HepG2 (cell line): ENCODE data around the gene TSHZ2. TPM values are rescaled to one million over a fixed set of nuclear protein-coding genes. Genes with fewer than 3 reads are reported as not detected.

Experiments used
- ATF1 ChIP-seq: IDR thresholded peaks from 2 replicates; pipeline ENCODE4 v1.6.1; 2016; ENCODE audit warnings: mild to moderate bottlenecking, control low read depth
- CEBPG ChIP-seq: IDR thresholded peaks from 2 replicates; pipeline ENCODE4 v1.6.1; 2016
- MED13 ChIP-seq: sonication (generic); formaldehyde crosslinking; IDR thresholded peaks from 2 replicates; pipeline ENCODE4 v1.5.0; 2020; ENCODE audit warnings: missing genetic modification reagents
- NPAS2 ChIP-seq: sonication (generic); formaldehyde crosslinking; IDR thresholded peaks from 2 replicates; pipeline ENCODE4 v1.8.0; 2022; ENCODE audit warnings: mild to moderate bottlenecking, missing genetic modification reagents, borderline replicate concordance
- SOX13 ChIP-seq, 3 experiments: fragments of 450-650 bp in 1 of 3; sonication (generic) in 1 of 3; formaldehyde crosslinking in 1 of 3; IDR thresholded peaks in 2 of 3; conservative IDR thresholded peaks in 1 of 3; 2 replicates each; pipeline versions ENCODE4 v1.5.0 to v1.6.1; 2016 to 2020; ENCODE audit warnings: antibody characterized with exemption in 1 of 3, mild to moderate bottlenecking in 1 of 3, missing compliant biosample characterization in 1 of 3, missing genetic modification reagents in 1 of 3, moderate library complexity in 1 of 3
- ZBTB20 ChIP-seq: sonication (generic); formaldehyde crosslinking; IDR thresholded peaks from 2 replicates; pipeline ENCODE4 v1.8.1; 2023; ENCODE audit warnings: missing genetic modification reagents, low read depth, mild to moderate bottlenecking, borderline replicate concordance
- ZNF30 ChIP-seq: sonication (generic); formaldehyde crosslinking; IDR thresholded peaks from 2 replicates; pipeline ENCODE4 v1.5.0; 2020; ENCODE audit warnings: mild to moderate bottlenecking, missing genetic modification reagents
- ZNF563 ChIP-seq: sonication (generic); formaldehyde crosslinking; IDR thresholded peaks from 2 replicates; pipeline ENCODE4 v1.8.0; 2022; ENCODE audit warnings: mild to moderate bottlenecking, moderate library complexity, missing genetic modification reagents
- ZNF629 ChIP-seq: sonication (generic); formaldehyde crosslinking; conservative IDR thresholded peaks from 2 replicates; pipeline ENCODE4 v1.5.0; 2020; ENCODE audit warnings: missing genetic modification reagents
- ZNF703 ChIP-seq: sonication (generic); formaldehyde crosslinking; IDR thresholded peaks from 2 replicates; pipeline ENCODE4 v1.5.1; 2020; ENCODE audit warnings: missing genetic modification reagents, mild to moderate bottlenecking, moderate library complexity, borderline replicate concordance
- ZNF878 ChIP-seq: sonication (generic); formaldehyde crosslinking; IDR thresholded peaks from 2 replicates; pipeline ENCODE4 v1.8.1; 2023; ENCODE audit warnings: mild to moderate bottlenecking, missing genetic modification reagents, moderate library complexity
- polyA plus RNA-seq, 8 experiments: library from polyadenylated mRNA; depleted of rRNA in 3 of 8; stranded (reverse) in 7 of 8; unstranded in 1 of 8; fragments of >200 nt; fragmentation: Illumina TruSeq in 4 of 8; extraction: Trizol in 4 of 8; gene quantifications; 2 replicates each; pipeline versions ENCODE4 v1.2.1 to v1.2.3, GENCODE V29; 2011 to 2016; ENCODE audit warnings: low read depth in 4 of 8, missing spikeins in 1 of 8, mixed read lengths in 1 of 8; ENCODE audit not compliant: insufficient read depth in 1 of 8
- total RNA-seq, 5 experiments: library from RNA; depleted of rRNA; stranded (reverse); fragments of >200 nt; fragmentation: Illumina TruSeq; extraction: Trizol; gene quantifications; 2 replicates each; pipeline ENCODE4 v1.2.3, GENCODE V29; 2016; ENCODE audit warnings: low read depth in 1 of 5
- TF ChIP-seq, protein P1 (sequence below): sonication (generic); formaldehyde crosslinking; IDR thresholded peaks from 2 replicates; pipeline ENCODE4 v1.8.0; 2022; ENCODE audit warnings: mild to moderate bottlenecking, missing genetic modification reagents
- TF ChIP-seq, protein P2 (sequence below): sonication (generic); formaldehyde crosslinking; IDR thresholded peaks from 2 replicates; pipeline ENCODE4 v1.5.0; 2020; ENCODE audit warnings: mild to moderate bottlenecking, missing genetic modification reagents, borderline replicate concordance
- TF ChIP-seq, protein P3 (sequence below): sonication (generic); formaldehyde crosslinking; IDR thresholded peaks from 2 replicates; pipeline ENCODE4 v1.4.0; 2020; ENCODE audit warnings: missing genetic modification reagents, borderline replicate concordance
- TF ChIP-seq, protein P4 (sequence below): sonication (generic); formaldehyde crosslinking; IDR thresholded peaks from 2 replicates; pipeline ENCODE4 v1.4.0; 2020; ENCODE audit warnings: missing genetic modification reagents

TSHZ2 gene
- total and polyA plus RNA-seq, 2 of the 13 experiments (the other 11 are each of a cell fraction or from before 2014, with no cell fraction given) = 0.01 TPM; not detected in 1

DNA sequence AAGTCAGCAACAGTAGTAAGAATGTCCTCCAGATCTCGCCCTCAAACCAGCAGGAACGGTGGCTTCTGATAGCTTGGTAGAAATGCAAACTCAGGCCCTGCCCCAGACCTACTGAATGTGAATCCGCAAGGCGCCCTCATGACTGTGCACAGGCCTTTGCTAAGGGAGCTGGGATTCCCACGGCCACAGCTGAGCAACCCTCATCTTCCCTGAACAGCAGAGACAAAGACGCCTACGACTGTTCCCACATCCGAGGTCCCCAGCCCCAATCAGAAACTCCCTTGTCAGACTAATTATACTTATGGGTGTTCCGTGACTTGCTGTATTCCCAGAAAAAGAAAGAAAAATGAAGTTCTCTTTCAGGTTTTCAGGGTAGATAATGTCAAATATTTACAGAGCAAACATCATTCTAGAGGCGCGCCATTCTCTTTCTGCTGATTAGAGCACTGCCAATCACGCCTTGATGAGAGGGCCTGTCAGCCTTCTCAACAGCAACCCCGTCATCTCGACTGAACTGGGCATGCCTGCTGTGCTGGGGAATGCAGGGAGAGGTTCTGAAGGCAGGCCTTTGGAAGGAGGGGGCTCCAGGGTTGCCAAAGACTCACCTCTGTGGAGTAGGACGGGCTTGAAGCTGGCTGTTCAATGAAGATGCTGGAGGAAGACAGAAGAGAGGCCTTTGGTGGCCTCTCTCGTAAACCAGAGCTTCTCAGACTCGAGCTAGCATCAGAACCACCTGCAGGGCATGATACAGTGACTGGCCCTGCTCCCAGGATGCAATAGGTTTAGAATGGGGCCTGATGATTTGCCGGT lies 541.5 kb downstream of the TSHZ2 start (continued):
- TF ChIP-seq, protein P1, sequence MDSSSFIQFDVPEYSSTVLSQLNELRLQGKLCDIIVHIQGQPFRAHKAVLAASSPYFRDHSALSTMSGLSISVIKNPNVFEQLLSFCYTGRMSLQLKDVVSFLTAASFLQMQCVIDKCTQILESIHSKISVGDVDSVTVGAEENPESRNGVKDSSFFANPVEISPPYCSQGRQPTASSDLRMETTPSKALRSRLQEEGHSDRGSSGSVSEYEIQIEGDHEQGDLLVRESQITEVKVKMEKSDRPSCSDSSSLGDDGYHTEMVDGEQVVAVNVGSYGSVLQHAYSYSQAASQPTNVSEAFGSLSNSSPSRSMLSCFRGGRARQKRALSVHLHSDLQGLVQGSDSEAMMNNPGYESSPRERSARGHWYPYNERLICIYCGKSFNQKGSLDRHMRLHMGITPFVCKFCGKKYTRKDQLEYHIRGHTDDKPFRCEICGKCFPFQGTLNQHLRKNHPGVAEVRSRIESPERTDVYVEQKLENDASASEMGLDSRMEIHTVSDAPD = no peak
- TF ChIP-seq, protein P2, sequence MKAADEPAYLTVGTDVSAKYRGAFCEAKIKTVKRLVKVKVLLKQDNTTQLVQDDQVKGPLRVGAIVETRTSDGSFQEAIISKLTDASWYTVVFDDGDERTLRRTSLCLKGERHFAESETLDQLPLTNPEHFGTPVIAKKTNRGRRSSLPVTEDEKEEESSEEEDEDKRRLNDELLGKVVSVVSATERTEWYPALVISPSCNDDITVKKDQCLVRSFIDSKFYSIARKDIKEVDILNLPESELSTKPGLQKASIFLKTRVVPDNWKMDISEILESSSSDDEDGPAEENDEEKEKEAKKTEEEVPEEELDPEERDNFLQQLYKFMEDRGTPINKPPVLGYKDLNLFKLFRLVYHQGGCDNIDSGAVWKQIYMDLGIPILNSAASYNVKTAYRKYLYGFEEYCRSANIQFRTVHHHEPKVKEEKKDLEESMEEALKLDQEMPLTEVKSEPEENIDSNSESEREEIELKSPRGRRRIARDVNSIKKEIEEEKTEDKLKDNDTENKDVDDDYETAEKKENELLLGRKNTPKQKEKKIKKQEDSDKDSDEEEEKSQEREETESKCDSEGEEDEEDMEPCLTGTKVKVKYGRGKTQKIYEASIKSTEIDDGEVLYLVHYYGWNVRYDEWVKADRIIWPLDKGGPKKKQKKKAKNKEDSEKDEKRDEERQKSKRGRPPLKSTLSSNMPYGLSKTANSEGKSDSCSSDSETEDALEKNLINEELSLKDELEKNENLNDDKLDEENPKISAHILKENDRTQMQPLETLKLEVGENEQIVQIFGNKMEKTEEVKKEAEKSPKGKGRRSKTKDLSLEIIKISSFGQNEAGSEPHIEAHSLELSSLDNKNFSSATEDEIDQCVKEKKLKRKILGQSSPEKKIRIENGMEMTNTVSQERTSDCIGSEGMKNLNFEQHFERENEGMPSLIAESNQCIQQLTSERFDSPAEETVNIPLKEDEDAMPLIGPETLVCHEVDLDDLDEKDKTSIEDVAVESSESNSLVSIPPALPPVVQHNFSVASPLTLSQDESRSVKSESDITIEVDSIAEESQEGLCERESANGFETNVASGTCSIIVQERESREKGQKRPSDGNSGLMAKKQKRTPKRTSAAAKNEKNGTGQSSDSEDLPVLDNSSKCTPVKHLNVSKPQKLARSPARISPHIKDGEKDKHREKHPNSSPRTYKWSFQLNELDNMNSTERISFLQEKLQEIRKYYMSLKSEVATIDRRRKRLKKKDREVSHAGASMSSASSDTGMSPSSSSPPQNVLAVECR (CRISPR knock-in tag) = no peak; the same call in 1 of the 2 replicates
- TF ChIP-seq ZBTB20 (0 out of 2 replicates have a peak, but pooled peaks have one; percentile 38), SOX13 (IDR thresholded peaks at IDR 0.05) (0 out of 2 replicates have a peak, but pooled peaks have one; percentile 17), SOX13 (CRISPR knock-in tag; conservative IDR thresholded peaks at IDR 0.05 in 1 of 2, IDR thresholded peaks at IDR 0.05 in 1 of 2) (peak in 1 of 2 experiments; percentile 82; a peak in 2 of 4 replicates), ZNF878 (CRISPR knock-in tag) (no peak), ATF1 (no peak), ZNF30 (CRISPR knock-in tag) (no peak), ZNF563 (no peak), ZNF703 (CRISPR knock-in tag) (no peak), CEBPG (no peak), NPAS2 (CRISPR knock-in tag) (no peak), ZNF629 (CRISPR knock-in tag) (no peak), MED13 (no peak)
- TF ChIP-seq, protein P3, sequence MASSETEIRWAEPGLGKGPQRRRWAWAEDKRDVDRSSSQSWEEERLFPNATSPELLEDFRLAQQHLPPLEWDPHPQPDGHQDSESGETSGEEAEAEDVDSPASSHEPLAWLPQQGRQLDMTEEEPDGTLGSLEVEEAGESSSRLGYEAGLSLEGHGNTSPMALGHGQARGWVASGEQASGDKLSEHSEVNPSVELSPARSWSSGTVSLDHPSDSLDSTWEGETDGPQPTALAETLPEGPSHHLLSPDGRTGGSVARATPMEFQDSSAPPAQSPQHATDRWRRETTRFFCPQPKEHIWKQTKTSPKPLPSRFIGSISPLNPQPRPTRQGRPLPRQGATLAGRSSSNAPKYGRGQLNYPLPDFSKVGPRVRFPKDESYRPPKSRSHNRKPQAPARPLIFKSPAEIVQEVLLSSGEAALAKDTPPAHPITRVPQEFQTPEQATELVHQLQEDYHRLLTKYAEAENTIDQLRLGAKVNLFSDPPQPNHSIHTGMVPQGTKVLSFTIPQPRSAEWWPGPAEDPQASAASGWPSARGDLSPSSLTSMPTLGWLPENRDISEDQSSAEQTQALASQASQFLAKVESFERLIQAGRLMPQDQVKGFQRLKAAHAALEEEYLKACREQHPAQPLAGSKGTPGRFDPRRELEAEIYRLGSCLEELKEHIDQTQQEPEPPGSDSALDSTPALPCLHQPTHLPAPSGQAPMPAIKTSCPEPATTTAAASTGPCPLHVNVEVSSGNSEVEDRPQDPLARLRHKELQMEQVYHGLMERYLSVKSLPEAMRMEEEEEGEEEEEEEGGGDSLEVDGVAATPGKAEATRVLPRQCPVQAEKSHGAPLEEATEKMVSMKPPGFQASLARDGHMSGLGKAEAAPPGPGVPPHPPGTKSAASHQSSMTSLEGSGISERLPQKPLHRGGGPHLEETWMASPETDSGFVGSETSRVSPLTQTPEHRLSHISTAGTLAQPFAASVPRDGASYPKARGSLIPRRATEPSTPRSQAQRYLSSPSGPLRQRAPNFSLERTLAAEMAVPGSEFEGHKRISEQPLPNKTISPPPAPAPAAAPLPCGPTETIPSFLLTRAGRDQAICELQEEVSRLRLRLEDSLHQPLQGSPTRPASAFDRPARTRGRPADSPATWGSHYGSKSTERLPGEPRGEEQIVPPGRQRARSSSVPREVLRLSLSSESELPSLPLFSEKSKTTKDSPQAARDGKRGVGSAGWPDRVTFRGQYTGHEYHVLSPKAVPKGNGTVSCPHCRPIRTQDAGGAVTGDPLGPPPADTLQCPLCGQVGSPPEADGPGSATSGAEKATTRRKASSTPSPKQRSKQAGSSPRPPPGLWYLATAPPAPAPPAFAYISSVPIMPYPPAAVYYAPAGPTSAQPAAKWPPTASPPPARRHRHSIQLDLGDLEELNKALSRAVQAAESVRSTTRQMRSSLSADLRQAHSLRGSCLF = no peak
- TF ChIP-seq, protein P4, sequence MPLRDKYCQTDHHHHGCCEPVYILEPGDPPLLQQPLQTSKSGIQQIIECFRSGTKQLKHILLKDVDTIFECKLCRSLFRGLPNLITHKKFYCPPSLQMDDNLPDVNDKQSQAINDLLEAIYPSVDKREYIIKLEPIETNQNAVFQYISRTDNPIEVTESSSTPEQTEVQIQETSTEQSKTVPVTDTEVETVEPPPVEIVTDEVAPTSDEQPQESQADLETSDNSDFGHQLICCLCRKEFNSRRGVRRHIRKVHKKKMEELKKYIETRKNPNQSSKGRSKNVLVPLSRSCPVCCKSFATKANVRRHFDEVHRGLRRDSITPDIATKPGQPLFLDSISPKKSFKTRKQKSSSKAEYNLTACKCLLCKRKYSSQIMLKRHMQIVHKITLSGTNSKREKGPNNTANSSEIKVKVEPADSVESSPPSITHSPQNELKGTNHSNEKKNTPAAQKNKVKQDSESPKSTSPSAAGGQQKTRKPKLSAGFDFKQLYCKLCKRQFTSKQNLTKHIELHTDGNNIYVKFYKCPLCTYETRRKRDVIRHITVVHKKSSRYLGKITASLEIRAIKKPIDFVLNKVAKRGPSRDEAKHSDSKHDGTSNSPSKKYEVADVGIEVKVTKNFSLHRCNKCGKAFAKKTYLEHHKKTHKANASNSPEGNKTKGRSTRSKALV (CRISPR knock-in tag) = 0 out of 2 replicates have a peak, but pooled peaks have one; percentile 26
